A549 (cell line): ENCODE measurements around the gene TMEM176B. TPM values are rescaled to one million over a fixed set of nuclear protein-coding genes. Genes with fewer than 3 reads are reported as not detected.
"Not testable (repeated sequence)": the region's sequence is repeated elsewhere in the genome, so short reads cannot be mapped to it uniquely, and the experiment has no call there.

Experiments used
- ATAC-seq, 2 experiments: fragments of 200-7000 bp in 1 of 2; fragments of >200 bp in 1 of 2; cut with Nextera tagmentation in 1 of 2; cut with Tn5 transposase in 1 of 2; 3 replicates each; pipeline versions ENCODE4 v1.8.0 to v1.9.1; 2018 to 2020; ENCODE audit warnings: mild to moderate bottlenecking in 1 of 2, moderate library complexity in 1 of 2
- CTCF ChIA-PET: fragments of 300-600 bp; sonication (Branson Sonifier 250); formaldehyde crosslinking; extraction: SDS; loops from one replicate; lab custom pipeline; 2021; ENCODE audit warnings: antibody characterized with exemption, inconsistent platforms; lab: Yijun Ruan, JAX
- POLR2A ChIA-PET: fragments of 350-600 bp; formaldehyde crosslinking; extraction: SDS; loops from one replicate; lab custom pipeline; 2021; ENCODE audit warnings: antibody characterized with exemption, inconsistent platforms; lab: Yijun Ruan, JAX
- DNase-seq, 2 experiments: peaks; one replicate each; pipeline versions ENCODE4 v3.0.0 to v3.0.0-alpha.2; 2011 to 2016; ENCODE audit warnings: low read depth in 1 of 2, low spot score in 1 of 2
- FAIRE-seq: peaks from 2 replicates; lab custom pipeline; 2011; peaks lifted over from hg19 to GRCh38; lab: Jason Lieb, UNC
- H3K27ac ChIP-seq, 2 experiments: fragments of >200 bp; sonication (Bioruptor Twin); formaldehyde crosslinking; 3 replicates each; pipeline ENCODE4 v1.5.1; 2016 to 2017
- H3K4me1 ChIP-seq: fragments of >200 bp; sonication (Bioruptor Twin); formaldehyde crosslinking; 3 replicates; pipeline ENCODE4 v1.6.1; 2016
- H3K4me2 ChIP-seq: fragments of >200 bp; sonication (Bioruptor Twin); formaldehyde crosslinking; 3 replicates; pipeline ENCODE4 v1.6.1; 2016
- H3K4me3 ChIP-seq: fragments of >200 bp; sonication (Bioruptor Twin); formaldehyde crosslinking; 3 replicates; pipeline ENCODE4 v1.5.1; 2016
- H3K9me3 ChIP-seq: fragments of >200 bp; sonication (Bioruptor Twin); formaldehyde crosslinking; 3 replicates; pipeline ENCODE4 v1.6.1; 2016
- BHLHE40 ChIP-seq: IDR thresholded peaks from 2 replicates; pipeline ENCODE4 v1.6.1; 2012; ENCODE audit warnings: low read depth, low read length, inconsistent platforms
- CBX8 ChIP-seq: fragments of 200-600 bp; sonication (generic); IDR thresholded peaks from 2 replicates; pipeline ENCODE4 v1.6.1; 2016
- CEBPB ChIP-seq, 2 experiments: fragments of >200 bp in 1 of 2; sonication (Bioruptor Twin) in 1 of 2; formaldehyde crosslinking in 1 of 2; IDR thresholded peaks; 2 replicates each; pipeline ENCODE4 v1.6.1; 2012 to 2016
- EHMT2 ChIP-seq: fragments of 200-600 bp; sonication (generic); IDR thresholded peaks from 2 replicates; pipeline ENCODE4 v1.6.1; 2016; ENCODE audit warnings: antibody characterized with exemption, low read depth, mild to moderate bottlenecking, moderate library complexity
- ELK1 ChIP-seq: fragments of 150-350 bp; IDR thresholded peaks from 2 replicates; pipeline ENCODE4 v1.6.1; 2014; ENCODE audit warnings: low read depth, mild to moderate bottlenecking, low read length
- FOXS1 ChIP-seq: fragments of 250-450 bp; sonication (Bioruptor Pico); IDR thresholded peaks from 2 replicates; pipeline ENCODE4 v1.5.0; 2020; ENCODE audit warnings: mild to moderate bottlenecking, moderate library complexity
- GATA3 ChIP-seq: IDR thresholded peaks from 2 replicates; pipeline ENCODE4 v1.6.1; 2012; ENCODE audit warnings: borderline replicate concordance
- HDAC2 ChIP-seq: fragments of 200-600 bp; sonication (generic); IDR thresholded peaks from 2 replicates; pipeline ENCODE4 v1.6.1; 2016
- HES2 ChIP-seq: fragments of >200 bp; sonication (Bioruptor Twin); formaldehyde crosslinking; IDR thresholded peaks from 2 replicates; pipeline ENCODE4 v1.6.1; 2016
- KDM1A ChIP-seq: fragments of 200-600 bp; sonication (generic); IDR thresholded peaks from 2 replicates; pipeline ENCODE4 v1.6.1; 2016; ENCODE audit warnings: low read depth, mild to moderate bottlenecking
- KDM5A ChIP-seq: fragments of 200-600 bp; sonication (generic); IDR thresholded peaks from 2 replicates; pipeline ENCODE4 v1.6.1; 2016; ENCODE audit warnings: antibody characterized with exemption, mild to moderate bottlenecking
- MAZ ChIP-seq: fragments of 150-350 bp; IDR thresholded peaks from 2 replicates; pipeline ENCODE4 v1.6.1; 2014; ENCODE audit warnings: antibody characterized with exemption, low read depth, low read length, borderline replicate concordance
- NR3C1 ChIP-seq: fragments of >200 bp; sonication (Bioruptor Twin); formaldehyde crosslinking; IDR thresholded peaks from 3 replicates; pipeline ENCODE4 v1.6.1; 2017
- POLR2A ChIP-seq: IDR thresholded peaks from 2 replicates; pipeline ENCODE4 v1.6.1; 2012; ENCODE audit warnings: mild to moderate bottlenecking, low read length
- POLR2AphosphoS2 ChIP-seq: conservative IDR thresholded peaks from 2 replicates; pipeline ENCODE4 v1.6.1; 2012; ENCODE audit warnings: low read length, improper control_type of control experiment, inconsistent platforms
- RFX5 ChIP-seq: fragments of 450-650 bp; IDR thresholded peaks from 2 replicates; pipeline ENCODE4 v1.7.1; 2014; ENCODE audit warnings: antibody characterized with exemption, mild to moderate bottlenecking, moderate library complexity
- SMC3 ChIP-seq: fragments of >200 bp; sonication (Bioruptor Twin); formaldehyde crosslinking; IDR thresholded peaks from 3 replicates; pipeline ENCODE4 v1.6.1; 2018; ENCODE audit warnings: inconsistent platforms
- SREBF2 ChIP-seq: fragments of 450-650 bp; IDR thresholded peaks from 2 replicates; pipeline ENCODE4 v1.6.1; 2014; ENCODE audit warnings: mild to moderate bottlenecking, moderate library complexity
- TFCP2L1 ChIP-seq: fragments of 250-450 bp; sonication (Bioruptor Pico); IDR thresholded peaks from 2 replicates; pipeline ENCODE4 v1.5.0; 2021; ENCODE audit warnings: mild to moderate bottlenecking
- TP53 ChIP-seq: fragments of 250-450 bp; sonication (Bioruptor Pico); IDR thresholded peaks from 2 replicates; pipeline ENCODE4 v1.5.0; 2021; ENCODE audit warnings: mild to moderate bottlenecking, moderate library complexity
- ZC3H11A ChIP-seq: fragments of 450-650 bp; IDR thresholded peaks from 2 replicates; pipeline ENCODE4 v1.6.1; 2014; ENCODE audit warnings: antibody characterized with exemption, mild to moderate bottlenecking
- ZFP36 ChIP-seq: fragments of 450-650 bp; IDR thresholded peaks from 2 replicates; pipeline ENCODE4 v1.6.1; 2014; ENCODE audit warnings: borderline replicate concordance; ENCODE audit not compliant: partially characterized antibody
- ZNF302 ChIP-seq: fragments of 250-450 bp; sonication (Bioruptor Pico); IDR thresholded peaks from 2 replicates; pipeline ENCODE4 v1.9.0; 2021; ENCODE audit warnings: inconsistent platforms, mild to moderate bottlenecking, moderate library complexity
- WGBS: methylation state at CpG from one replicate; pipeline ENCODE4 v1.1.6; 2017; ENCODE audit errors: missing lambda C conversion rate; 5-methylcytosine and 5-hydroxymethylcytosine counted together
- polyA plus RNA-seq, 4 experiments: library from polyadenylated mRNA; depleted of rRNA in 3 of 4; stranded (reverse); fragments of >200 nt; fragmentation: RNase III in 1 of 4; extraction: RNeasy Plus Mini Kit Qiagen cat#74134 plus additional on column Dnase treatment in 1 of 4; gene quantifications; 2 replicates in 3 of 4; 3 replicates in 1 of 4; pipeline ENCODE4 v1.2.3, GENCODE V29; 2011 to 2017

TMEM176B gene
- polyA plus RNA-seq, 2 of the 4 experiments (the other 2 are of a cell fraction) = 0.10 TPM; not detected in 1

- H3K9me3 ChIP-seq = peaks cover 8% of the 10 kb centered on the region; the same call in 2 of the 3 replicates
- ChIA-PET POLR2A (no interaction called here), CTCF (no interaction called here)
- no peak overlapping the region for H3K4me3 ChIP-seq
- no peak for FAIRE-seq
- H3K4me2 ChIP-seq = no peak overlapping the region
- DNase-seq = no peak
- ATAC-seq = no peak
- 2% methylated on average over 2 of the region's 2 CpGs for WGBS
- H3K4me1 ChIP-seq = no peaks in the 10 kb centered on the region
- no peak overlapping the region for H3K27ac ChIP-seq
- TF ChIP-seq GATA3 (no peak), NR3C1 (no peak), ELK1 (no peak), BHLHE40 (no peak), SREBF2 (no peak), POLR2AphosphoS2 (no peak), TP53 (CRISPR knock-in tag) (no peak), CEBPB (IDR thresholded peaks at IDR 0.05) (no peak), EHMT2 (no peak), TFCP2L1 (no peak), HDAC2 (no peak), KDM5A (no peak)
- TF ChIP-seq, all 56 proteins: peak for 0
Observed at GRCh38 chr7:150818971-150819370, 18.8 kb upstream of the TMEM176B start.

- peaks cover 8% of the 10 kb centered on the region; the same call in 2 of the 3 replicates for H3K9me3 ChIP-seq
- POLR2A ChIA-PET = no interaction called here
- FAIRE-seq (no peak), DNase-seq (no peak), ATAC-seq (no peak)
- 10% methylated on average over 7 of the region's 7 CpGs for WGBS
- no peak overlapping the region for H3K27ac ChIP-seq
- CTCF ChIA-PET = interaction anchor here (1.1 kb wide), 1 partner anchor 989 kb away, joined by 3 read pairs; no protein-coding TSS in a partner anchor
- TF ChIP-seq HES2 = no peak
- TF ChIP-seq KDM1A = no peak
- TF ChIP-seq RFX5 = no peak
- TF ChIP-seq SREBF2 = no peak
- TF ChIP-seq GATA3 = no peak
- TF ChIP-seq ZC3H11A = no peak
- TF ChIP-seq SMC3 = no peak
- no peak for TF ChIP-seq ZNF302 (CRISPR knock-in tag)
- no peak for TF ChIP-seq FOXS1
- TF ChIP-seq CBX8 = no peak
- TF ChIP-seq MAZ = no peak
- TF ChIP-seq ZFP36 = no peak
- no peak for TF ChIP-seq POLR2A
- H3K4me2 ChIP-seq = no peak overlapping the region
- no peak overlapping the region for H3K4me3 ChIP-seq
- H3K4me1 ChIP-seq = no peaks in the 10 kb centered on the region
Observed at GRCh38 chr7:150814328-150815001, 14.3 kb upstream of the TMEM176B start.

- FAIRE-seq, CTCF ChIA-PET, H3K27ac ChIP-seq, H3K4me1 ChIP-seq, POLR2A ChIA-PET, H3K9me3 ChIP-seq, H3K4me2 ChIP-seq, ATAC-seq, DNase-seq, H3K4me3 ChIP-seq: not testable (repeated sequence)
- 16% methylated on average over 13 of the region's 13 CpGs for WGBS
Observed at GRCh38 chr7:150807616-150808438, 7.7 kb upstream of the TMEM176B start.
